IMR-90 (cell line): ENCODE data around the gene NIPAL1.

Experiments
- BHLHE40 ChIP-seq: fragments of 150-350 bp; IDR thresholded peaks from 2 replicates; pipeline ENCODE4 v1.6.1; 2016; ENCODE audit warnings: mild to moderate bottlenecking, low read depth, low read length
- FOS ChIP-seq: fragments of 150-350 bp; IDR thresholded peaks from 2 replicates; pipeline ENCODE4 v1.6.1; 2016; ENCODE audit warnings: low read depth, low read length
- MAFK ChIP-seq: IDR thresholded peaks from 2 replicates; pipeline ENCODE4 v1.6.1; 2012; ENCODE audit warnings: low read depth, low read length, improper control_type of control experiment
- MAZ ChIP-seq: IDR thresholded peaks from 2 replicates; pipeline ENCODE4 v1.6.1; 2012; ENCODE audit warnings: low read depth, mild to moderate bottlenecking, low read length, improper control_type of control experiment, moderate library complexity, borderline replicate concordance
- MXI1 ChIP-seq: IDR thresholded peaks from 2 replicates; pipeline ENCODE4 v1.6.1; 2012; ENCODE audit warnings: low read depth, mild to moderate bottlenecking, low read length, moderate library complexity, borderline replicate concordance
- POLR2A ChIP-seq: IDR thresholded peaks from 2 replicates; pipeline ENCODE4 v1.6.1; 2012; ENCODE audit warnings: mild to moderate bottlenecking, low read depth, low read length
- RAD21 ChIP-seq: IDR thresholded peaks from 2 replicates; pipeline ENCODE4 v1.6.1; 2012; ENCODE audit warnings: low read length, improper control_type of control experiment
- RCOR1 ChIP-seq: IDR thresholded peaks from 2 replicates; pipeline ENCODE4 v1.6.1; 2012; ENCODE audit warnings: mild to moderate bottlenecking, low read length, improper control_type of control experiment; ENCODE audit not compliant: insufficient replicate concordance
- RFX5 ChIP-seq: IDR thresholded peaks from 2 replicates; pipeline ENCODE4 v1.8.0; 2012; ENCODE audit warnings: low read depth, mild to moderate bottlenecking, low read length, moderate library complexity
- SMC3 ChIP-seq: fragments of 150-350 bp; IDR thresholded peaks from 2 replicates; pipeline ENCODE4 v1.6.1; 2016; ENCODE audit warnings: low read depth, mild to moderate bottlenecking, antibody characterized with exemption, low read length, moderate library complexity
- TF ChIP-seq, protein P1 (sequence below): conservative IDR thresholded peaks from 2 replicates; pipeline ENCODE4 v1.5.1; 2012; ENCODE audit warnings: mild to moderate bottlenecking, low read depth, low read length, improper control_type of control experiment
- TF ChIP-seq, protein P2 (sequence below): fragments of 150-350 bp; IDR thresholded peaks from 2 replicates; pipeline ENCODE4 v1.6.1; 2017; ENCODE audit warnings: mild to moderate bottlenecking, antibody characterized with exemption, low read length, low read depth
- TF ChIP-seq, protein P3 (sequence below): fragments of 150-350 bp; IDR thresholded peaks from 2 replicates; pipeline ENCODE4 v1.6.1; 2016; ENCODE audit warnings: low read depth, mild to moderate bottlenecking, low read length, moderate library complexity, borderline replicate concordance

DNA sequence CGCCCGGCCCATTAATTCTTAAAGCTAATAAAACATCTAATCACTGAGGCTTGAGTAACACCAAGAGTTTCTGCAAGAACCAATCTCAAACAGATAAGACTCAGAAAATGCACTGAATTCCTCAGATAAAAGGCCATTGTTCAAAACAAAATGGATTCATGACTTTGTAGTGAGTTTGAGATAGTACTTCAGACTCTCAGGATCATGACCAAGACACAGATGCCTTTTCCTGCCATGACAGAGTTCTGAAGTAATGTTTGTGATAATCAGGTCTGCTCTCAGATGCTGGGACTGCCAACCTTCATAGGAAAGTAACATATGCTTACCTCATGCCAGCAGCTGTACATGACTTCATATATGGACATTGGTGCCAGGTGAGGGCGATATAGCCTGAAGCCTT is 54.6 kb downstream of the NIPAL1 start:
- TF ChIP-seq, protein P1, sequence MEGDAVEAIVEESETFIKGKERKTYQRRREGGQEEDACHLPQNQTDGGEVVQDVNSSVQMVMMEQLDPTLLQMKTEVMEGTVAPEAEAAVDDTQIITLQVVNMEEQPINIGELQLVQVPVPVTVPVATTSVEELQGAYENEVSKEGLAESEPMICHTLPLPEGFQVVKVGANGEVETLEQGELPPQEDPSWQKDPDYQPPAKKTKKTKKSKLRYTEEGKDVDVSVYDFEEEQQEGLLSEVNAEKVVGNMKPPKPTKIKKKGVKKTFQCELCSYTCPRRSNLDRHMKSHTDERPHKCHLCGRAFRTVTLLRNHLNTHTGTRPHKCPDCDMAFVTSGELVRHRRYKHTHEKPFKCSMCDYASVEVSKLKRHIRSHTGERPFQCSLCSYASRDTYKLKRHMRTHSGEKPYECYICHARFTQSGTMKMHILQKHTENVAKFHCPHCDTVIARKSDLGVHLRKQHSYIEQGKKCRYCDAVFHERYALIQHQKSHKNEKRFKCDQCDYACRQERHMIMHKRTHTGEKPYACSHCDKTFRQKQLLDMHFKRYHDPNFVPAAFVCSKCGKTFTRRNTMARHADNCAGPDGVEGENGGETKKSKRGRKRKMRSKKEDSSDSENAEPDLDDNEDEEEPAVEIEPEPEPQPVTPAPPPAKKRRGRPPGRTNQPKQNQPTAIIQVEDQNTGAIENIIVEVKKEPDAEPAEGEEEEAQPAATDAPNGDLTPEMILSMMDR = no peak
- TF ChIP-seq RFX5 (no peak), POLR2A (no peak), FOS (no peak), MAFK (no peak), BHLHE40 (no peak), MAZ (no peak), RAD21 (no peak), SMC3 (no peak), RCOR1 (no peak), MXI1 (no peak)
- TF ChIP-seq, protein P2, sequence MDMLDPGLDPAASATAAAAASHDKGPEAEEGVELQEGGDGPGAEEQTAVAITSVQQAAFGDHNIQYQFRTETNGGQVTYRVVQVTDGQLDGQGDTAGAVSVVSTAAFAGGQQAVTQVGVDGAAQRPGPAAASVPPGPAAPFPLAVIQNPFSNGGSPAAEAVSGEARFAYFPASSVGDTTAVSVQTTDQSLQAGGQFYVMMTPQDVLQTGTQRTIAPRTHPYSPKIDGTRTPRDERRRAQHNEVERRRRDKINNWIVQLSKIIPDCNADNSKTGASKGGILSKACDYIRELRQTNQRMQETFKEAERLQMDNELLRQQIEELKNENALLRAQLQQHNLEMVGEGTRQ = no peak
- TF ChIP-seq, protein P3, sequence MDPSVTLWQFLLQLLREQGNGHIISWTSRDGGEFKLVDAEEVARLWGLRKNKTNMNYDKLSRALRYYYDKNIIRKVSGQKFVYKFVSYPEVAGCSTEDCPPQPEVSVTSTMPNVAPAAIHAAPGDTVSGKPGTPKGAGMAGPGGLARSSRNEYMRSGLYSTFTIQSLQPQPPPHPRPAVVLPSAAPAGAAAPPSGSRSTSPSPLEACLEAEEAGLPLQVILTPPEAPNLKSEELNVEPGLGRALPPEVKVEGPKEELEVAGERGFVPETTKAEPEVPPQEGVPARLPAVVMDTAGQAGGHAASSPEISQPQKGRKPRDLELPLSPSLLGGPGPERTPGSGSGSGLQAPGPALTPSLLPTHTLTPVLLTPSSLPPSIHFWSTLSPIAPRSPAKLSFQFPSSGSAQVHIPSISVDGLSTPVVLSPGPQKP = no peak
